HCT116 (cell line): Measurements from ENCODE around the gene CHKA. TPM values are rescaled to one million over a fixed set of nuclear protein-coding genes. Genes with fewer than 3 reads are reported as not detected.

Source experiments
- ATAC-seq: fragments of 200-7000 bp; cut with Tn5 transposase; 2 replicates; pipeline ENCODE4 v1.9.1; 2020; ENCODE audit warnings: mild to moderate bottlenecking, moderate library complexity
- BruUV-seq: library from RNA; stranded (reverse); fragments of 400-500 nt; replicated peaks from 2 replicates; lab custom pipeline; 2021; lab: Mats Ljungman, UMichigan
- CTCF ChIA-PET: fragments of 300-600 bp; sonication (Branson Sonifier 250); formaldehyde crosslinking; loops from one replicate; lab custom pipeline; 2021; ENCODE audit warnings: antibody characterized with exemption; lab: Charles Lee
- POLR2A ChIA-PET: fragments of 300-600, 350-600 bp; sonication (Branson Sonifier 250); formaldehyde crosslinking; loops from one replicate; lab custom pipeline; 2021; ENCODE audit warnings: antibody characterized with exemption; lab: Charles Lee
- RAD21 ChIA-PET, 2 experiments: fragments of 300-600 bp; sonication (Branson Sonifier 250); formaldehyde crosslinking; loops; one replicate each; lab custom pipeline; 2023; ENCODE audit warnings: low total read pairs in 2 of 2; ENCODE audit not compliant: uncharacterized antibody in 2 of 2, unreplicated experiment in 2 of 2, low non-redundant PET in 1 of 2; lab: Charles Lee
- DNase-seq: peaks from one replicate; pipeline ENCODE4 v3.0.0-alpha.2; 2010; ENCODE audit warnings: low read depth, low spot score
- H2AFZ ChIP-seq: fragments of 200-600 bp; shearing (Covaris generic), sonication (generic); 2 replicates; pipeline ENCODE4 v1.6.1; 2017; ENCODE audit warnings: low read depth, mixed run types, mixed read lengths, antibody characterized with exemption, low read length; ENCODE audit not compliant: poor library complexity, severe bottlenecking
- H3K27ac ChIP-seq: 2 replicates; pipeline ENCODE4 v1.5.1; 2012; ENCODE audit warnings: low read depth, low read length
- H3K27me3 ChIP-seq: fragments of 200-600 bp; sonication (generic); 2 replicates; pipeline ENCODE4 v1.6.1; 2016; ENCODE audit warnings: mixed run types, low read length, mixed read lengths; ENCODE audit not compliant: insufficient read depth
- H3K36me3 ChIP-seq, 2 experiments: fragments of 200-500 bp in 1 of 2; fragments of 200-600 bp in 1 of 2; sonication (Bioruptor generic) in 1 of 2; sonication (generic) in 1 of 2; 2 replicates each; pipeline versions ENCODE4 v1.5.1 to v1.6.1; 2014 to 2016; ENCODE audit warnings: low read length in 2 of 2, inconsistent platforms in 1 of 2, mixed read lengths in 1 of 2, mixed run types in 1 of 2; ENCODE audit not compliant: insufficient read depth in 2 of 2, control insufficient read depth in 1 of 2
- H3K4me1 ChIP-seq, 2 experiments: fragments of 200-600 bp in 1 of 2; sonication (generic) in 1 of 2; 2 replicates each; pipeline versions ENCODE4 v1.5.1 to v1.6.1; 2012 to 2017; ENCODE audit warnings: low read length in 2 of 2, inconsistent platforms in 1 of 2, mild to moderate bottlenecking in 1 of 2, mixed read lengths in 1 of 2, mixed run types in 1 of 2, moderate library complexity in 1 of 2; ENCODE audit not compliant: insufficient read depth in 2 of 2, control insufficient read depth in 1 of 2
- H3K4me2 ChIP-seq: fragments of 200-600 bp; sonication (generic); 2 replicates; pipeline ENCODE4 v1.6.1; 2017; ENCODE audit warnings: mixed run types, low read length, mixed read lengths
- H3K4me3 ChIP-seq, 2 experiments: fragments of 200-600 bp in 1 of 2; sonication (generic) in 1 of 2; replicated peaks in 1 of 2; 2 replicates each; pipeline ENCODE4 v1.5.1; 2011 to 2016; ENCODE audit warnings: low read length in 2 of 2, control low read depth in 1 of 2, low read depth in 1 of 2, mild to moderate bottlenecking in 1 of 2, mixed read lengths in 1 of 2, mixed run types in 1 of 2
- H3K79me2 ChIP-seq: fragments of 200-600 bp; sonication (generic); 2 replicates; pipeline ENCODE4 v1.6.1; 2017; ENCODE audit warnings: mild to moderate bottlenecking, mixed run types, low read length, moderate library complexity, mixed read lengths; ENCODE audit not compliant: insufficient read depth
- H3K9ac ChIP-seq: fragments of 200-600 bp; sonication (generic); 2 replicates; pipeline ENCODE4 v1.6.1; 2016; ENCODE audit warnings: low read length, mixed read lengths
- H3K9me2 ChIP-seq: fragments of 200-600 bp; sonication (generic), shearing (Covaris generic); 2 replicates; pipeline ENCODE4 v1.6.1; 2017; ENCODE audit warnings: mixed run types, mild to moderate bottlenecking, moderate library complexity; ENCODE audit not compliant: insufficient read depth
- H3K9me3 ChIP-seq, 2 experiments: fragments of 200-500 bp in 1 of 2; fragments of 200-600 bp in 1 of 2; sonication (Bioruptor generic) in 1 of 2; sonication (generic) in 1 of 2; 2 replicates each; pipeline ENCODE4 v1.6.1; 2014 to 2017; ENCODE audit warnings: low read length in 2 of 2, mixed read lengths in 2 of 2, inconsistent platforms in 1 of 2, low read depth in 1 of 2, mild to moderate bottlenecking in 1 of 2, mixed run types in 1 of 2, moderate library complexity in 1 of 2; ENCODE audit not compliant: control insufficient read depth in 1 of 2, insufficient read depth in 1 of 2
- H4K20me1 ChIP-seq: fragments of 200-600 bp; sonication (generic), shearing (Covaris generic); 2 replicates; pipeline ENCODE4 v1.6.1; 2017; ENCODE audit warnings: mixed run types, mild to moderate bottlenecking, moderate library complexity; ENCODE audit not compliant: insufficient read depth
- CBX3 ChIP-seq: IDR thresholded peaks from 2 replicates; pipeline ENCODE4 v1.6.1; 2012; ENCODE audit warnings: low read depth
- CTCF ChIP-seq, 3 experiments: fragments of 200-600 bp in 1 of 3; sonication (generic) in 1 of 3; IDR thresholded peaks in 2 of 3; conservative IDR thresholded peaks in 1 of 3; 2 replicates each; pipeline ENCODE4 v1.5.1; 2012 to 2017; ENCODE audit warnings: low read depth in 2 of 3, low read length in 2 of 3, antibody characterized with exemption in 1 of 3, borderline replicate concordance in 1 of 3, control low read depth in 1 of 3, mild to moderate bottlenecking in 1 of 3, mixed read lengths in 1 of 3, mixed run types in 1 of 3, moderate library complexity in 1 of 3; ENCODE audit not compliant: insufficient read depth in 1 of 3
- EGR1 ChIP-seq: IDR thresholded peaks from 2 replicates; pipeline ENCODE4 v1.6.1; 2012; ENCODE audit warnings: low read depth
- ELF1 ChIP-seq: IDR thresholded peaks from 2 replicates; pipeline ENCODE4 v1.6.1; 2012; ENCODE audit warnings: low read depth, borderline replicate concordance
- EZH2 ChIP-seq: fragments of 200-600 bp; sonication (generic); IDR thresholded peaks from 2 replicates; pipeline ENCODE4 v1.6.1; 2017; ENCODE audit warnings: antibody characterized with exemption, mixed run types
- EZH2phosphoT487 ChIP-seq: fragments of 200-600 bp; IDR thresholded peaks from 2 replicates; pipeline ENCODE4 v1.6.1; 2018; ENCODE audit warnings: antibody characterized with exemption, borderline replicate concordance
- JUND ChIP-seq: IDR thresholded peaks from 2 replicates; pipeline ENCODE4 v1.6.1; 2012
- POLR2A ChIP-seq: IDR thresholded peaks from 2 replicates; pipeline ENCODE4 v1.7.0; 2011; ENCODE audit warnings: borderline replicate concordance; ENCODE audit not compliant: insufficient read depth, insufficient read length; ENCODE audit errors: extremely low read depth
- POLR2AphosphoS5 ChIP-seq: IDR thresholded peaks from 2 replicates; pipeline ENCODE4 v1.6.1; 2011; ENCODE audit warnings: mild to moderate bottlenecking, low read depth, low read length, moderate library complexity
- RAD21 ChIP-seq: IDR thresholded peaks from 2 replicates; pipeline ENCODE4 v1.6.1; 2012; ENCODE audit warnings: low read depth, mild to moderate bottlenecking
- REST ChIP-seq: IDR thresholded peaks from 2 replicates; pipeline ENCODE4 v1.6.1; 2012; ENCODE audit warnings: low read depth
- SIN3A ChIP-seq: IDR thresholded peaks from 2 replicates; pipeline ENCODE4 v1.6.1; 2012; ENCODE audit warnings: low read depth
- TCF7L2 ChIP-seq: IDR thresholded peaks from 2 replicates; pipeline ENCODE4 v1.7.0; 2011; ENCODE audit warnings: borderline replicate concordance, inconsistent platforms; ENCODE audit not compliant: insufficient read depth, insufficient read length; ENCODE audit errors: extremely low read depth
- YY1 ChIP-seq: IDR thresholded peaks from 2 replicates; pipeline ENCODE4 v1.6.1; 2011; ENCODE audit warnings: low read length, low read depth, moderate library complexity, mild to moderate bottlenecking; ENCODE audit not compliant: insufficient replicate concordance; ENCODE audit errors: extremely low read depth
- ZBTB33 ChIP-seq: IDR thresholded peaks from 2 replicates; pipeline ENCODE4 v1.6.1; 2011; ENCODE audit warnings: mild to moderate bottlenecking, low read length, moderate library complexity; ENCODE audit not compliant: insufficient replicate concordance; ENCODE audit errors: extremely low read depth
- ZFX ChIP-seq: fragments of 450-650 bp; IDR thresholded peaks from 2 replicates; pipeline ENCODE4 v1.6.1; 2017
- intact Hi-C: fragments of 100-400 bp; cut with micrococcal nuclease; formaldehyde crosslinking; loops from 2 replicates; pipeline ENCODE4 v1.10.0; 2022
- total RNA-seq: library from RNA; stranded (reverse); gene quantifications from one replicate; pipeline ENCODE4 v1.2.1, GENCODE V29; 2021; ENCODE audit not compliant: unreplicated experiment
- TF ChIP-seq, protein P1 (sequence below): IDR thresholded peaks from 2 replicates; pipeline ENCODE4 v1.6.1; 2012

The CHKA gene
- total RNA-seq, 1 experiment from 2014 or later = 33.1 TPM

DNA sequence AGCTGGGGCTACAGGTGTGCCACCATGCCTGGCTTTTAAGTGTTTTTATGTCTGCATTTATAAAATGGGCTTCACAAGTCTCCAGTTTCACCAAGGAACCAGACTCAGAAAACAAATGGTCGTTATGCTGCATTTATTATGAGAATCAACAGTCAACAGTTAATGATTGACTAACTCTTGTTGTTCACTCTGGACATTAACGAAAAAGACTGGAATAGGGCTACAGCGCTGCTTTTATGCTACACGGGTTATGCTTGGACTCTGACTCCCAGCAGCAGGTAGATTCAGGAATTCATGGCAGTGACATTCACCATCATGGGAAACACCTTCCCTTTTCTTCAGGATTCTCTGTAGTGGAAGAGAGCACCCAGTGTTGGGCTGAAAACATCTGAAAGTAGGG lies 44.4 kb upstream of the CHKA start:
- Histone ChIP-seq H3K79me2 (no peaks in the 10 kb centered on the region), H3K4me1 (peaks cover 0 to 6% of the 10 kb centered on the region in 2 experiments; a peak in 1 of 4 replicates), H4K20me1 (no peaks in the 10 kb centered on the region), H3K4me3 (no peak overlapping the region), H3K27ac (no peak overlapping the region), H3K4me2 (no peak overlapping the region), H3K9ac (no peak overlapping the region), H3K9me3 (no peaks in the 10 kb centered on the region), H3K9me2 (no peaks in the 10 kb centered on the region), H3K36me3 (peaks cover 7 to 22% of the 10 kb centered on the region in 2 experiments; a peak in 2 of 4 replicates), H2AFZ (no peak overlapping the region), H3K27me3 (no peaks in the 10 kb centered on the region)
- DNase-seq (no peak), ATAC-seq (no peak)
- intact Hi-C loops = no loop called here
- TF ChIP-seq POLR2AphosphoS5 (no peak), REST (no peak), ZBTB33 (no peak), SIN3A (no peak), YY1 (no peak), CTCF (IDR thresholded peaks at IDR 0.05 in 2 of 3, conservative IDR thresholded peaks at IDR 0.05 in 1 of 3; ENCODE audit: borderline replicate concordance in 1 of 3, insufficient read depth in 1 of 3, low read depth in 2 of 3, low read length in 2 of 3) (no peak), RAD21 (no peak), EGR1 (no peak), CBX3 (no peak), ELF1 (no peak), EZH2phosphoT487 (no peak), EZH2 (no peak), JUND (no peak), TCF7L2 (no peak), POLR2A (no peak), ZFX (no peak)
- TF ChIP-seq, protein P1, sequence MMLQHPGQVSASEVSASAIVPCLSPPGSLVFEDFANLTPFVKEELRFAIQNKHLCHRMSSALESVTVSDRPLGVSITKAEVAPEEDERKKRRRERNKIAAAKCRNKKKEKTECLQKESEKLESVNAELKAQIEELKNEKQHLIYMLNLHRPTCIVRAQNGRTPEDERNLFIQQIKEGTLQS = no peak
- BruUV-seq = no TSS peak
- ChIA-PET RAD21 (no interaction called here), POLR2A (no interaction called here), CTCF (no interaction called here)
